AG04449 (cell line): Measurements from ENCODE around the gene LSMEM2.

ENCODE experiments used
- CTCF ChIA-PET: fragments of 350-600 bp; formaldehyde crosslinking; extraction: SDS; loops from one replicate; lab custom pipeline; 2021; ENCODE audit warnings: antibody characterized with exemption; lab: Yijun Ruan, JAX
- POLR2A ChIA-PET: fragments of 400-600, 350-600 bp; formaldehyde crosslinking; extraction: SDS; loops from one replicate; lab custom pipeline; 2020; ENCODE audit warnings: antibody characterized with exemption, inconsistent platforms; lab: Yijun Ruan, JAX
- DNase-seq: peaks from one replicate; pipeline ENCODE4 v3.0.0-alpha.2; 2010; ENCODE audit warnings: low read depth, low spot score
- H3K4me3 ChIP-seq: 2 replicates; pipeline ENCODE4 v1.5.1; 2011; ENCODE audit warnings: low read depth, mild to moderate bottlenecking, control low read depth, low read length
- TF ChIP-seq, protein P1 (sequence below): IDR thresholded peaks from one replicate; pipeline ENCODE4 v1.5.1; 2011; ENCODE audit warnings: mild to moderate bottlenecking, moderate library complexity, low read length, control low read depth, inconsistent platforms; ENCODE audit not compliant: insufficient read depth; ENCODE audit errors: missing control alignments

The LSMEM2 gene

DNA sequence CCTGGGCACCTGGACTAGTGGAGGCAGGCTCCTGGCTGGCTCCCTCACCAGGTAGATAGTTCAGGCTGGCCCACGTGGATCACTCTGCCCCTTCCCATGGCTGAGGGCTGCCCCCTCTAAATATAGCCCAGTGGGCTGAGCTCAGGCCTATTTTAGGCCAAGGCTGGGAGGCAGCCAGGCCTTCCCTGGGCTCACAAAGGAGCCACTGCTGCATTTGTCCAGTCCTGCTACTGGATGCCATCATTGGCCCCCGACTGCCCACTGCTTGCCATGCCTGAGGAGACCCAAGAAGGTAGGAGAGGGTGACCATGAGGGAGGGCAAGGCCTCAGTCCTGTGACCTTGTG lies at the start of gene LSMEM2:
LSMEM2 (plus strand) TSS at position 208 of the 345 bp plus-strand sequence; CDS start at position 235, 27 bp downstream.
- H3K4me3 ChIP-seq, result no peak within 1 kb of the TSS
- TF ChIP-seq, protein P1, sequence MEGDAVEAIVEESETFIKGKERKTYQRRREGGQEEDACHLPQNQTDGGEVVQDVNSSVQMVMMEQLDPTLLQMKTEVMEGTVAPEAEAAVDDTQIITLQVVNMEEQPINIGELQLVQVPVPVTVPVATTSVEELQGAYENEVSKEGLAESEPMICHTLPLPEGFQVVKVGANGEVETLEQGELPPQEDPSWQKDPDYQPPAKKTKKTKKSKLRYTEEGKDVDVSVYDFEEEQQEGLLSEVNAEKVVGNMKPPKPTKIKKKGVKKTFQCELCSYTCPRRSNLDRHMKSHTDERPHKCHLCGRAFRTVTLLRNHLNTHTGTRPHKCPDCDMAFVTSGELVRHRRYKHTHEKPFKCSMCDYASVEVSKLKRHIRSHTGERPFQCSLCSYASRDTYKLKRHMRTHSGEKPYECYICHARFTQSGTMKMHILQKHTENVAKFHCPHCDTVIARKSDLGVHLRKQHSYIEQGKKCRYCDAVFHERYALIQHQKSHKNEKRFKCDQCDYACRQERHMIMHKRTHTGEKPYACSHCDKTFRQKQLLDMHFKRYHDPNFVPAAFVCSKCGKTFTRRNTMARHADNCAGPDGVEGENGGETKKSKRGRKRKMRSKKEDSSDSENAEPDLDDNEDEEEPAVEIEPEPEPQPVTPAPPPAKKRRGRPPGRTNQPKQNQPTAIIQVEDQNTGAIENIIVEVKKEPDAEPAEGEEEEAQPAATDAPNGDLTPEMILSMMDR, result no peak
- no peak for DNase-seq
- ChIA-PET CTCF (interaction anchor here (1.3 to 40.0 kb wide), 5 partner anchors 9 to 90 kb away, joined by 4 to 1609 read pairs (median 10); partner anchors contain the start of genes GNAI2, GNAT1 and SEMA3B), POLR2A (no interaction called here)

DNA sequence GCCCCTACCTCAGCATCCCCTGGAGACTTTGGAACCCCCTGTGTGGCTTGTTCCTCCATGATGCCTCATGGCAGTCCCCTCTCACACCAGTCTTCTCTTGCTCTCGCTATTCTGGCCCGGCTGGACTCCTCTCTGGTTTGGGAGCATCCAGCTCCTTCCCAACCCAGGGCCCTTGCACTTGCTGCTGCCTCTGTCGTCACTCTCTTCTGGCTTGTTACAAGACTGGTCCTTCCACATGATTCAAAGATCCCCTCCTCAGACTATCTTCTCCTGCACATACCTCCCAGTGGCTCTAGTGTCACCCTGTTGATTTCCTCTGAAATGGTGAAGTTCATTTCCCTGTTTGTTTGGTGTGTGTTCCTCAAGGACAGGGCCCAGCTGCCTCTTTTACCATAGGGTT lies 49.4 kb upstream of the LSMEM2 start:
- TF ChIP-seq, protein P1, result no peak
- no peak overlapping the region for H3K4me3 ChIP-seq
- no peak for DNase-seq
- CTCF ChIA-PET, result interaction anchor here (1.2 to 47.4 kb wide), 8 partner anchors 7 to 91 kb away, joined by 3 to 1609 read pairs (median 32); partner anchors contain the start of genes GNAI2, GNAT1, LSMEM2 and SEMA3B
- POLR2A ChIA-PET, result no interaction called here

DNA sequence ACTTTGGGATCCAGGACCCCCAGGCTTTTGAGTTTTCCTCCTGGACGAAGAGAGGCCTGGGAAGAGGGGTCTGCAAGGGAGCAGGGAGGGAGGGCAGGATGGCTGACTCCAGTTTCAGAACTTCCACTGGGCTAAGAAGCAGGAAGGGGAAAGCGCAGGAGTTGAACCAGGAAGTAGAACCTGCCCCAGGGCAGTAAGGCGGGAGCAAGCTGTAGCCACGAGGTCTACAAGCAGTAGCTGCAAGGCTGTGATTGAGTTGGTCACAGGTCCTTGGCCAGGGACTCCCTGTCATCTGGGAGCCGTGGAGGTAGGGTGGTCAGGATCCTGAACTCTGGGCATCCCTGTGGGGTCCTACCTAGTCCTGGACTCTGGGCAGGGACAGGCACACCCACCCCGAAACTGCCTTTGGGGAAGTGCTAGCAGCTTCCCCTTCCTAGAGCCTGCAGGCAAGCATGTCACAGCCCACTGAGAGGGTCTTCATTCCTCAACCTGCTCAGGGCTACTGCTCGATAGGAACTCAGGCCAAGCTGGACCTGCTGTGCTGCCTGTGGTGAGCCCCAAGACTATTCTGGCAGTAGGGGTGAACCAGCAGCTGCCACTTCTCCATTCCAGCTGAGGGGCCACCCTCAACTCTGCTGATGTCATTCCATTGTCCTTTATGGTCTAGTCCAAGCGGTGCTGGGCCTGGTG lies 48.6 kb upstream of the LSMEM2 start:
- CTCF ChIA-PET, result interaction anchor here (1.2 to 47.4 kb wide), 6 partner anchors 10 to 90 kb away, joined by 3 to 1609 read pairs (median 192); partner anchors contain the start of genes GNAT1, LSMEM2, SEMA3B and SLC38A3
- POLR2A ChIA-PET, result no interaction called here

DNA sequence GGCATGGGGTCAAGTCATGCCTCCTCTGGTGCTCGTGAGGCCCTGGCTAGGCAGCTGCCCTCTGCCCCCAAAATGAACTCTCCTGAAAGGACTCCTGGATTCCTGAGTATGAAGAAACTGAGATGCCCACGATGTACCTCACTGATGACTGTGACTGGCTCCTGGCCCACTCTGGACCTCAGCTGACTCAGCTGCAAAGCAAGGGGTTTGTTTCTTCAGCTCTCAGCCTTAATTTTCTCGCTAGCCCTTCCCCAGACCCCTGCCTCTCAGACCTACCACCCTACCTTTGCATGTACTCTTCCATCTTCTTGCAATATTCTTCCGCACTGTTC lies 48.1 kb upstream of the LSMEM2 start:
- H3K4me3 ChIP-seq, result no peak overlapping the region

More for the DNA sequence above, 48.6 kb upstream of the LSMEM2 start:
- no peak for DNase-seq
- TF ChIP-seq, protein P1, result no peak
- no peak overlapping the region for H3K4me3 ChIP-seq

DNA sequence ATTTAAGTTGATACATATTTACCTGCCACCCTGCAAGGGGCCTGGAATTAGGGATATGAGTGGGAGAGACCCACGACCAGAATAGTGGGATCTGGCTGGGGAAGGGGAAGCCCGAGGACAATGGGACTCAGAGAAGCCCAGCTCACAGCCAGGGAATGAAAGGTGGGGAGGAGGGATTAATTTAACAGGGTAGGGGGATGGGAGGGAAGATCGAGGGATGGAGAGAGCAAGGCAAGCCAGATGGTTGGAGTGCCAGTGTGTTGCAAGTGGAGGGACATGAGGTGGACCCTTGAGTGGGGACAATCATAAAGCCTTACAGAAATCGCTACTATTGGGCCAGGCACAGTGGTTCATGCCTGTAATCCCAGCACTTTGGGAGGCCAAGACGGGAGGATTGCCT lies 47.3 kb upstream of the LSMEM2 start:
- POLR2A ChIA-PET, result interaction anchor here (0.7 kb wide), 1 partner anchor 16 kb away, joined by 3 read pairs; no protein-coding TSS in a partner anchor
- DNase-seq, result no peak
- no peak overlapping the region for H3K4me3 ChIP-seq
- CTCF ChIA-PET, result interaction anchor here (1.3 to 47.4 kb wide), 4 partner anchors 13 to 43 kb away, joined by 5 to 1609 read pairs (median 697); partner anchors contain the start of genes GNAT1, LSMEM2, SEMA3B and SLC38A3
- TF ChIP-seq, protein P1, result no peak

More for the DNA sequence above, 48.1 kb upstream of the LSMEM2 start:
- TF ChIP-seq, protein P1, result no peak
- no peak for DNase-seq
- ChIA-PET CTCF (interaction anchor here (1.3 to 47.4 kb wide), 4 partner anchors 14 to 42 kb away, joined by 5 to 1609 read pairs (median 697); partner anchors contain the start of genes GNAT1, LSMEM2, SEMA3B and SLC38A3), POLR2A (interaction anchor here (0.7 kb wide), 1 partner anchor 17 kb away, joined by 3 read pairs; no protein-coding TSS in a partner anchor)

DNA sequence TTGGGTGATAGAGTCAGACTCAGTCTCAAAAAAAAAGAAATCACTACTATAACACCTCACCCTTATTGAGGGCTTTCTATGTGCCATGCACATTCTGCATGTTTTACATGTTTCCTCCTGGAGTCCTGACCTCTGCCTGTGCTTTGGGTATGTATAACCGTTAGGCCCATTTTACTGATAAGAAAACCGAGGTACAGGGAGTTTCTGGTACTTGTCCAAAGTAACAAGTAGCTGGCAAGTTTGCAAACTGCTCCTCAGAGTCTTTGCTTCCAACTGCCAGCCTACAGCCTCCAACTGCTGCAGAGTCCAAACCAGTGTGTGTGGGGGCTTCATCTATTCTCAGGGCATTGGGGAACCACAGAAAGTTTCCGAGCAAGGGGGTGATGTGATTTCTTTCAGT lies 46.6 kb upstream of the LSMEM2 start:
- POLR2A ChIA-PET, result no interaction called here
- TF ChIP-seq, protein P1, result no peak
- CTCF ChIA-PET, result interaction anchor here (47.4 kb wide), 1 partner anchor 33 kb away, joined by 1609 read pairs; the partner anchor contains the start of genes LSMEM2 and SEMA3B
- DNase-seq, result no peak
- H3K4me3 ChIP-seq, result no peak overlapping the region
